ENCODE results near the gene TEKT5. TPM values are rescaled to one million over a fixed set of nuclear protein-coding genes. Genes with fewer than 3 reads are reported as not detected.

Gene TEKT5
- total RNA-seq, 1 experiment from 2014 or later: not detected

GRCh38 chr16:10620120-10620519 is 74.6 kb downstream of the TEKT5 start:
- Histone ChIP-seq H3K4me3 (ENCODE audit: low read depth, low read length) (no peak overlapping the region), H3K36me3 (ENCODE audit: control insufficient read depth, insufficient read depth, low read length) (no peaks in the 10 kb centered on the region), H3K4me1 (peaks cover 75% of the 10 kb centered on the region), H3K9me3 (no peaks in the 10 kb centered on the region), H3K27me3 (replicated peaks; ENCODE audit: control insufficient read depth, insufficient read depth, low read length) (no peaks in the 10 kb centered on the region)
- ChIA-PET CTCF (no interaction called here), POLR2A (interaction anchor here (0.9 kb wide), 2 partner anchors 17 to 40 kb away, joined by 3 read pairs; partner anchors contain the start of gene EMP2)
- Mint-ChIP-seq H3K9me3 (ENCODE audit: unreplicated experiment) (peaks cover 10% of the 10 kb centered on the region), H3K27ac (ENCODE audit: unreplicated experiment) (peak overlapping the region; percentile 93), H3K27me3 (ENCODE audit: insufficient read depth, unreplicated experiment) (no peaks in the 10 kb centered on the region), H3K4me1 (ENCODE audit: low read depth, unreplicated experiment) (peaks cover 30% of the 10 kb centered on the region), H3K4me3 (ENCODE audit: unreplicated experiment) (peak overlapping the region; percentile 82), H3K36me3 (ENCODE audit: insufficient read depth, unreplicated experiment) (peaks cover 11% of the 10 kb centered on the region)
- intact Hi-C loops (cut with micrococcal nuclease; ENCODE audit: unreplicated experiment): loop anchor here (5.0 kb wide), 1 partner anchor 117 kb away; no protein-coding TSS in a partner anchor
- no peak for DNase-seq
- no TSS peak for BruUV-seq (replicated peaks)
- no peak for TF ChIP-seq CTCF (IDR thresholded peaks at IDR 0.05; ENCODE audit: insufficient read depth in 1 of 2, low read depth in 1 of 2, low read length in 1 of 2, severe bottlenecking in 1 of 2, unreplicated experiment in 1 of 2)

- H3K9me3 Mint-ChIP-seq (ENCODE audit: unreplicated experiment): peaks cover 2% of the 10 kb centered on the region
- no peak overlapping the region for H3K4me3 ChIP-seq (ENCODE audit: low read depth, low read length)
- H3K27me3 Mint-ChIP-seq (ENCODE audit: insufficient read depth, unreplicated experiment): no peaks in the 10 kb centered on the region
- no peaks in the 10 kb centered on the region for H3K27me3 ChIP-seq (replicated peaks; ENCODE audit: control insufficient read depth, insufficient read depth, low read length)
- H3K27ac Mint-ChIP-seq (ENCODE audit: unreplicated experiment): peak overlapping the region; percentile 93
- H3K4me1 Mint-ChIP-seq (ENCODE audit: low read depth, unreplicated experiment): peaks cover 23% of the 10 kb centered on the region
- H3K36me3 Mint-ChIP-seq (ENCODE audit: insufficient read depth, unreplicated experiment): peaks cover 11% of the 10 kb centered on the region
- ChIA-PET CTCF (interaction anchor here (0.8 kb wide), 1 partner anchor 10 kb away, joined by 3 read pairs; no protein-coding TSS in a partner anchor), POLR2A (interaction anchor here (0.9 kb wide), 2 partner anchors 16 to 39 kb away, joined by 3 read pairs; partner anchors contain the start of gene EMP2)
- DNase-seq: no peak
- BruUV-seq (replicated peaks): no TSS peak
- intact Hi-C loops (cut with micrococcal nuclease; ENCODE audit: unreplicated experiment): no loop called here
- no peaks in the 10 kb centered on the region for H3K9me3 ChIP-seq
- H3K4me1 ChIP-seq: peaks cover 68% of the 10 kb centered on the region
- no peak for TF ChIP-seq CTCF (IDR thresholded peaks at IDR 0.05; ENCODE audit: insufficient read depth in 1 of 2, low read depth in 1 of 2, low read length in 1 of 2, severe bottlenecking in 1 of 2, unreplicated experiment in 1 of 2)
- H3K36me3 ChIP-seq (ENCODE audit: control insufficient read depth, insufficient read depth, low read length): no peaks in the 10 kb centered on the region
- peak overlapping the region; percentile 82 for H3K4me3 Mint-ChIP-seq (ENCODE audit: unreplicated experiment)
Observed at GRCh38 chr16:10619271-10619849, 75.4 kb downstream of the TEKT5 start.

- no TSS peak for BruUV-seq (replicated peaks)
- POLR2A ChIA-PET: interaction anchor here (0.6 kb wide), 1 partner anchor 37 kb away, joined by 3 read pairs; no protein-coding TSS in a partner anchor
- TF ChIP-seq CTCF (IDR thresholded peaks at IDR 0.05; ENCODE audit: insufficient read depth in 1 of 2, low read depth in 1 of 2, low read length in 1 of 2, severe bottlenecking in 1 of 2, unreplicated experiment in 1 of 2): no peak
- no peaks in the 10 kb centered on the region for H3K9me3 Mint-ChIP-seq (ENCODE audit: unreplicated experiment)
- no peak overlapping the region for H3K4me3 ChIP-seq (ENCODE audit: low read depth, low read length)
- peaks cover 22% of the 10 kb centered on the region for H3K4me1 Mint-ChIP-seq (ENCODE audit: low read depth, unreplicated experiment)
- H3K27ac Mint-ChIP-seq (ENCODE audit: unreplicated experiment): peak overlapping the region; percentile 93
- H3K9me3 ChIP-seq: no peaks in the 10 kb centered on the region
- H3K4me3 Mint-ChIP-seq (ENCODE audit: unreplicated experiment): no peak overlapping the region
- H3K36me3 ChIP-seq (ENCODE audit: control insufficient read depth, insufficient read depth, low read length): no peaks in the 10 kb centered on the region
- peaks cover 11% of the 10 kb centered on the region for H3K36me3 Mint-ChIP-seq (ENCODE audit: insufficient read depth, unreplicated experiment)
- CTCF ChIA-PET: interaction anchor here (0.8 kb wide), 1 partner anchor 11 kb away, joined by 3 read pairs; no protein-coding TSS in a partner anchor
- intact Hi-C loops (cut with micrococcal nuclease; ENCODE audit: unreplicated experiment): no loop called here
- no peak for DNase-seq
- no peaks in the 10 kb centered on the region for H3K27me3 Mint-ChIP-seq (ENCODE audit: insufficient read depth, unreplicated experiment)
- no peaks in the 10 kb centered on the region for H3K27me3 ChIP-seq (replicated peaks; ENCODE audit: control insufficient read depth, insufficient read depth, low read length)
- H3K4me1 ChIP-seq: peaks cover 64% of the 10 kb centered on the region
Observed at GRCh38 chr16:10618710-10619209, 76.0 kb downstream of the TEKT5 start.

Measured in Caco-2 (cell line).